GM19452 (cell line): ENCODE data around the gene LBX1.
"Not testable (repeated sequence)": the region's sequence is repeated elsewhere in the genome, so short reads cannot be mapped to it uniquely, and the experiment has no call there.

Experiments
- ATAC-seq: cut with Tn5 transposase; IDR thresholded peaks from one replicate; pipeline ENCODE4 v1.9.1; 2021; ENCODE audit not compliant: unreplicated experiment

Gene LBX1

GRCh38 chr10:101214446-101215396 is 14.5 kb downstream of the LBX1 start:
- no peak for ATAC-seq

DNA sequence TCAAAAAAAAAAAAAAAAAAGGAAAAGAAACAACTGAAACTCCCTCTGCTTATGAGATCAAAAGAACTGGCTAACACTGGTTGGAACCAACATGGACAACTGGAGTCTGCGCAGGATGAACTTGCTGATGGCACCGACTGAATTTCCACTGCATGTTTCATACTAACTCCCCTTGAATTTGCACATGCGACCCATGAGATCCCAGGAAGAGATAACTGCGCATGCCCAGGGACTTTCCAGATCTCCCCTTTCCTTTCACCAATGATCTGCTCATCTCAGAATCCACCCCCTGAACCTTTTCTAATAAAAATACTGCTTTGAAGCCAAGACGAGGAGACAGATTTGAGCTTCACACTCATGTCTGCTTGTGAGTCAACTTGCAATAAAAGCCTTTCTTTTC is 20.7 kb downstream of the LBX1 start:
- no peak for ATAC-seq

- no peak for ATAC-seq
Observed at GRCh38 chr10:101207026-101207425, 22.2 kb downstream of the LBX1 start.

GRCh38 chr10:101202667-101203066 is 26.6 kb downstream of the LBX1 start:
- ATAC-seq = not testable (repeated sequence)

DNA sequence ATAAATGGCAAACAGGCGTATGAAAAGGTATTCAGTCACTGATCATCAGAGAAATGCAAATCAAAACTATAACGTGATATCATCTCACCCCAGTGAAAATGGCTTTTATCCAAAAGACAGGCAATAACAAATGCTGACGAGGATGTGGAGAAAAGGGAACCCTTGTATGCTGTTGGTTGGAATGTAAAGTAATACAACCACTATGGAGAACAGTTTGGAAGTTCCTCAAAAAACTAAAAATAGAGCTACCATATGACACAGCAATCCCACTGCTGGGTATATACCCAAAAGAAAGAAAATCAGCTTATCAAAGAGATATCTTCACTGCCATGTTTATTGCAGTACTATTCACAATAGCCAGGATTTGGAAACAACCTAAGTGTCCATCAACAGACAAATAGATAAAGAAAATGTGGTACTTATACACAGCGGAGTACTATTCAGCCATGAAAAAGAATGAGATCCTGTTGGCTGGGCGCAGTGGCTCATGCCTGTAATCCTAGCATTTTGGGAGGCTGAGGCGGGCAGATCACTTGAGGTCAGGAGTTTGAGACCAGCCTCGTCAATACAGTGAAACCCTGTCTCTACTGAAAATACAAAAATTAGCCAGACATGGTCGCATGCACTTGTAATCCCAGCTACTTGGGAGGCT is 30.8 kb downstream of the LBX1 start:
- ATAC-seq = not testable (repeated sequence)

DNA sequence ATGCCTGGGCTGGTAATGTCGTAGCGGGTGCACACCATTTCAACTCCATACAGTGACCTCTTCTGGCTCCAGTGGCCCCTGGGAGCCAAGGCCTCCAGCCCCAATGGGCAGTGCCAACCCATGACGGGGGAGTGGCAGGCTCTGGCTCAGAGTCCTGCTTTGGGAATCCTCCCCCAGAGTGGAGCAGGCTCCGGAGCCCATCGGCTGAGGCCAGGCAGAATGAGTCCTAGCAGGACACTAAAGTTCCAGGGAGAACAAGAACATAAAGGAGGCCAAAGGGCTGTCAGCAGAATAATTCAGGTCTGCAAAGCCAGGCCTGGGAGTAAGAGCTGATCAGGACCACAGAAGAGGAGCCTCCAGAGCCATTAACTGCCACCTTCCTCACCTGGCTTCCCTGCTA is 33.3 kb downstream of the LBX1 start:
- ATAC-seq = no peak

DNA sequence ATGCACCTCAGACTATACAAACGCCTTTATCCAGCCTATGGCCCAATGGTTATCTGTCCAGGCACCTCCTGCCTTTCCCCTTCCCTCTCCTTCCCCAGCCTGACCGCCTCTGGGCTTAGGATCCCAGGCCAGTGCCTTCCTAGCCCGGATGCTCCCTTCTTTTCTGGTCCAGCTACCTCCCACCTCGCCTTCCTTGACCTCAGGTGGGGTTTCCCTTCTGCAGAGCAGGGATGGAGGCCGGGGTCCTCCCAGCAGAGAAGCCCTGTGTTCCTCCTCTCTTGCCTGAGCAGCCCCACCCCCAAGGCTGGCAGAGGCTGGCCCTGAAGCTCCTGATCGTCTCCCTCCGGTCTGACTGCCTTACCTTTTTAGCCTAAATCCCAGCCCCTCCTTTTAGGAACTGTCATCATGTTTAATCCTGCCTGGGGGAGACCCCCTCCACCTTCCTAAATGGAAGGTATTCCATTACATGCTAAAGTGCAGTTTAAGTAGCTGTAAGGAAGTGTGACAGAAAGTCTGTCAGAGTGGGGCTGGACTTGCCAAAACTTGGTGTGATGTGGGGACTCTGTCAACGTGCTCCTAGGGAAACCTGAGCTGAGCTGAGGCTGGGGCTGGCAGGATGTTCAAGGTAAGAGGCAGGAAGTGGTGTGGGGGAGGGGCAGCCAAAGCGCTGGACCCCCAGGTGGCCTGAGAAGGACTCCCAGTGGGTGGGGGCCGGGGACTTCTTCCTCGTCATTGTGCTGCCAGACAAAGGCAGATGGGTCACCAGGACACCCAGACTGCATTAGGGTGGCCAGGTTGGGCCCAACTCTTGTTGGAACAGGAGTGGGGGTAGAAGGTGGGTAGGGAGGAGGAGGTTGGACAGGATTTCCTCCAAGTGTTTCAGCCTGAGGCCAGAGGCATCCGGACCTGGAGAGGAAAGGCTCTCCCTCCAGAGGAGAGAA is 39.5 kb downstream of the LBX1 start:
- ATAC-seq = no peak

DNA sequence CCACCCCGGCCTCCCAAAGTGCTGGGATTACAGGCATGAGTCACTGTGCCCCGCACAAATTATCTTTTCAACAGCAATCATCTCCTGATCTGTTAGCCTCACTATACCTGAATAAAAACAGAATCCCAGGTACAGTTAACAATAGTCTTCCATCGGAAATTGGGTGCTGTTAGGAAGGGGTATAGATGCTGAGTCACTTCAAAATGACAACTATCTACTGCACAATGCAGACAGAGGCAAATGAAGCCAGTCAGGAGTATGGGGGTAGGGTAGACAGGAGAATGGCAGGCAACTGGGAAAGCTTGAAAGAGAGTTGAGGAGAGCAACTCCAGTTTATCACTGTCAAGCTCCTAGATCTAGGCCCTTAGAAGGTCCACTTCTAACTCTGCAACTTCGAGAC is 40.3 kb downstream of the LBX1 start:
- ATAC-seq = no peak

DNA sequence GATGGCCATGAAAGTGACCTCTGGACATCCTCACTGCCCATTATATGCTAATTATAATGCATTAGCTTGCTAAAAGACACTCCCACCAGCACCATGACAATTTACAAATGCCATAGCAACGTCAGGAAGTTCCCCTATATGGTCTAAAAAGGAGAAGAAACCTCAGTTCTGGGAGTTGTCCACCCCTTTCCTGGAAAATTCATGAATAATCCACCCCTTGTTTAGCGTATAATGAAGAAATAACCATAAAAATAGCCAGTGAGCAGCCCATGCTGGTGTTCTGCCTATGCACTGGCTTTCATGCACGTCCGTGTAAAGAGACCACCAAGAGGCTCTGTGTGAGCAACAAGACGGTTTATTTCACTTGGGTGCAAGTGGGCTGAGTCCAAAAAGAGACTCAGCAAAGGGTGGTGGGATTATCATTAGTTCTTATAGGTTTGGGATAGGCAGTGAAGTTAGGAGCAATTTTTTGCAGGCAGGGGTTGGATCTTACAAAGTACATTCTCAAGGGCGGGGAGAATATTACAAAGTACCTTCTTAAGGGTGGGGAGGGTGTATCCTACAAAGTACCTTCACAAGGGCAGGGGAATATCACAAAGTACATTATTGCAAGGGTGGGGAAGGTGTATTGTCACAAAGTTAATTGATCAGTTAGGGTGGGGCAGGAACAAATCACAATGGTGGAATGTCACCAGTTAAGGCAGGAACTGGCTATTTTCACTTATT is 45.6 kb downstream of the LBX1 start:
- no peak for ATAC-seq

DNA sequence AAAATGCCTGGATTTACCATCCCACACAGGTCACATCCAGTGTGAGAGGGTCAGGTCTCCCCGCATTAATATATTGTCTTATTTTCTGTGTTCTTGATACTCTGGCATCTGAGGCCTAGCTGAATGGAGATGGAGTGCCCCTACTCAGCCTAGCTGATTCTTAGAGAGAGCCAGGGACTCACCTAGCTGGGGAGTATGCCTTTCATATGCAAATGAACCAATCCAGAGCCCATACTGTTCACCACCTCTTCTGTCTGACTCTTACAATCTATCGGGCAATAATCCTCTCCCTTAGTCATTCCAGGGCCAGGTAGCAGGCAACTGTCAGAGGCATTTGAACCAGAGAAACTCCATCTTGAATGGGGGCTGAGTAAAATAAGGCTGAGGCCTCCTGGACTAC is 46.3 kb downstream of the LBX1 start:
- no peak for ATAC-seq
